HEK293 (cell line): ENCODE measurements around the gene TRAP1.

Source experiments
- CTCF ChIA-PET: fragments of 350-600 bp; formaldehyde crosslinking; extraction: SDS; loops from one replicate; lab custom pipeline; 2021; ENCODE audit warnings: antibody characterized with exemption; lab: Yijun Ruan, JAX
- POLR2A ChIA-PET: fragments of 300-600 bp; formaldehyde crosslinking; extraction: SDS; loops from one replicate; lab custom pipeline; 2020; ENCODE audit warnings: antibody characterized with exemption, inconsistent platforms; lab: Yijun Ruan, JAX
- H3K27ac ChIP-seq: fragments of 200-500 bp; sonication (Bioruptor generic); 2 replicates; pipeline ENCODE4 v1.5.1; 2014; ENCODE audit warnings: low read depth, low read length, control low read depth, inconsistent platforms; ENCODE audit errors: extremely low read depth
- H3K36me3 ChIP-seq, 2 experiments: fragments of 200-500 bp in 1 of 2; sonication (Bioruptor generic) in 1 of 2; 1 replicate in 1 of 2; 2 replicates in 1 of 2; pipeline ENCODE4 v1.5.1; 2014 to 2017; ENCODE audit warnings: inconsistent platforms in 2 of 2, low read length in 2 of 2; ENCODE audit not compliant: control insufficient read depth in 2 of 2, insufficient read depth in 1 of 2
- H3K4me1 ChIP-seq: fragments of 200-500 bp; sonication (Bioruptor generic); 2 replicates; pipeline ENCODE4 v1.5.1; 2014; ENCODE audit warnings: mild to moderate bottlenecking, low read length, inconsistent platforms; ENCODE audit not compliant: control insufficient read depth, insufficient read depth
- H3K4me3 ChIP-seq: 2 replicates; pipeline ENCODE4 v1.5.1; 2011; ENCODE audit warnings: low read depth, mild to moderate bottlenecking, control low read depth, low read length, moderate library complexity
- H3K9me3 ChIP-seq: fragments of 200-500 bp; sonication (Bioruptor generic); 2 replicates; pipeline ENCODE4 v1.5.1; 2014; ENCODE audit warnings: low read depth, low read length, inconsistent platforms; ENCODE audit not compliant: control insufficient read depth, insufficient read depth
- BCL11B ChIP-seq: fragments of 450-650 bp; formaldehyde crosslinking; IDR thresholded peaks from 2 replicates; pipeline ENCODE4 v1.5.1; 2016; ENCODE audit warnings: low read depth, missing biosample characterization, missing genetic modification characterization
- EGR2 ChIP-seq: fragments of 450-650 bp; formaldehyde crosslinking; IDR thresholded peaks from 2 replicates; pipeline ENCODE4 v1.5.1; 2016; ENCODE audit warnings: low read depth, missing biosample characterization, missing genetic modification characterization
- IKZF3 ChIP-seq: fragments of 450-650 bp; IDR thresholded peaks from 2 replicates; pipeline ENCODE4 v1.5.0; 2018; ENCODE audit warnings: missing biosample characterization, mild to moderate bottlenecking, missing genetic modification characterization, moderate library complexity
- KLF1 ChIP-seq: fragments of 450-650 bp; formaldehyde crosslinking; IDR thresholded peaks from 2 replicates; pipeline ENCODE4 v1.5.1; 2016; ENCODE audit warnings: missing biosample characterization, missing genetic modification characterization
- KLF10 ChIP-seq: fragments of 450-650 bp; IDR thresholded peaks from 2 replicates; pipeline ENCODE4 v1.5.1; 2018; ENCODE audit warnings: missing biosample characterization, mild to moderate bottlenecking, missing genetic modification characterization
- KLF8 ChIP-seq: fragments of 450-650 bp; formaldehyde crosslinking; IDR thresholded peaks from 2 replicates; pipeline ENCODE4 v1.5.1; 2016; ENCODE audit warnings: missing biosample characterization, missing genetic modification characterization
- MYNN ChIP-seq: fragments of 450-650 bp; formaldehyde crosslinking; IDR thresholded peaks from 2 replicates; pipeline ENCODE4 v1.5.1; 2016; ENCODE audit warnings: missing biosample characterization, missing genetic modification characterization, borderline replicate concordance
- SETDB1 ChIP-seq: IDR thresholded peaks from one replicate; pipeline ENCODE4 v1.6.1; 2017; ENCODE audit warnings: mild to moderate bottlenecking, low read length, moderate library complexity, mixed read lengths; ENCODE audit not compliant: insufficient read length
- ZBTB17 ChIP-seq: fragments of 450-650 bp; formaldehyde crosslinking; IDR thresholded peaks from 2 replicates; pipeline ENCODE4 v1.5.1; 2016; ENCODE audit warnings: missing biosample characterization, missing genetic modification characterization
- ZBTB8A ChIP-seq: fragments of 450-650 bp; formaldehyde crosslinking; IDR thresholded peaks from 2 replicates; pipeline ENCODE4 v1.5.1; 2016; ENCODE audit warnings: missing biosample characterization, missing genetic modification characterization
- ZFHX2 ChIP-seq: fragments of 450-650 bp; formaldehyde crosslinking; conservative IDR thresholded peaks from 2 replicates; pipeline ENCODE4 v1.5.1; 2016; ENCODE audit warnings: missing biosample characterization, missing genetic modification characterization
- ZFP41 ChIP-seq: fragments of 450-650 bp; formaldehyde crosslinking; IDR thresholded peaks from 2 replicates; pipeline ENCODE4 v1.5.1; 2016; ENCODE audit warnings: missing biosample characterization, missing genetic modification characterization, borderline replicate concordance
- ZNF311 ChIP-seq: fragments of 450-650 bp; formaldehyde crosslinking; IDR thresholded peaks from 2 replicates; pipeline ENCODE4 v1.5.1; 2017; ENCODE audit warnings: missing biosample characterization, missing genetic modification characterization, borderline replicate concordance
- ZNF433 ChIP-seq: fragments of 450-650 bp; formaldehyde crosslinking; IDR thresholded peaks from 2 replicates; pipeline ENCODE4 v1.5.1; 2016; ENCODE audit warnings: missing biosample characterization, missing genetic modification characterization, low read depth
- ZNF473 ChIP-seq: fragments of 450-650 bp; formaldehyde crosslinking; IDR thresholded peaks from 2 replicates; pipeline ENCODE4 v1.5.1; 2017; ENCODE audit warnings: missing biosample characterization, missing genetic modification characterization
- ZNF521 ChIP-seq: fragments of 450-650 bp; formaldehyde crosslinking; IDR thresholded peaks from 2 replicates; pipeline ENCODE4 v1.5.1; 2017; ENCODE audit warnings: missing biosample characterization, mild to moderate bottlenecking, missing genetic modification characterization
- ZNF560 ChIP-seq: fragments of 450-650 bp; formaldehyde crosslinking; IDR thresholded peaks from 2 replicates; pipeline ENCODE4 v1.5.1; 2017; ENCODE audit warnings: missing biosample characterization, missing genetic modification characterization, borderline replicate concordance
- ZNF629 ChIP-seq: fragments of 450-650 bp; formaldehyde crosslinking; IDR thresholded peaks from 2 replicates; pipeline ENCODE4 v1.5.1; 2017; ENCODE audit warnings: missing biosample characterization, missing genetic modification characterization
- ZNF654 ChIP-seq: fragments of 450-650 bp; formaldehyde crosslinking; IDR thresholded peaks from 2 replicates; pipeline ENCODE4 v1.5.1; 2016; ENCODE audit warnings: low read depth, missing biosample characterization, missing genetic modification characterization
- ZNF664 ChIP-seq: fragments of 450-650 bp; formaldehyde crosslinking; IDR thresholded peaks from 2 replicates; pipeline ENCODE4 v1.5.1; 2016; ENCODE audit warnings: missing biosample characterization, missing genetic modification characterization
- ZNF791 ChIP-seq: fragments of 450-650 bp; formaldehyde crosslinking; IDR thresholded peaks from 2 replicates; pipeline ENCODE4 v1.5.1; 2016; ENCODE audit warnings: missing biosample characterization, missing genetic modification characterization
- TF ChIP-seq, protein P1 (sequence below): fragments of 450-650 bp; formaldehyde crosslinking; conservative IDR thresholded peaks from 2 replicates; pipeline ENCODE4 v1.5.1; 2016; ENCODE audit warnings: low read depth, missing biosample characterization, missing genetic modification characterization
- TF ChIP-seq, protein P2 (sequence below): fragments of 450-650 bp; formaldehyde crosslinking; IDR thresholded peaks from 2 replicates; pipeline ENCODE4 v1.5.1; 2016; ENCODE audit warnings: missing biosample characterization, missing genetic modification characterization
- TF ChIP-seq, protein P3 (sequence below): fragments of 450-650 bp; formaldehyde crosslinking; IDR thresholded peaks from 2 replicates; pipeline ENCODE4; 2016; ENCODE audit warnings: missing biosample characterization, missing genetic modification characterization
- TF ChIP-seq, protein P4 (sequence below): fragments of 450-650 bp; formaldehyde crosslinking; IDR thresholded peaks from 2 replicates; pipeline ENCODE4 v1.5.1; 2017; ENCODE audit warnings: missing biosample characterization, missing genetic modification characterization
- TF ChIP-seq, protein P5 (sequence below): fragments of 450-650 bp; formaldehyde crosslinking; optimal IDR thresholded peaks from 2 replicates; pipeline ENCODE3; 2016; ENCODE audit warnings: missing biosample characterization, mild to moderate bottlenecking, missing genetic modification characterization
- TF ChIP-seq, protein P6 (sequence below): sonication (generic); formaldehyde crosslinking; IDR thresholded peaks from 2 replicates; pipeline ENCODE4 v1.8.1; 2022; ENCODE audit warnings: mild to moderate bottlenecking, moderate library complexity, missing genetic modification reagents

The TRAP1 gene

DNA sequence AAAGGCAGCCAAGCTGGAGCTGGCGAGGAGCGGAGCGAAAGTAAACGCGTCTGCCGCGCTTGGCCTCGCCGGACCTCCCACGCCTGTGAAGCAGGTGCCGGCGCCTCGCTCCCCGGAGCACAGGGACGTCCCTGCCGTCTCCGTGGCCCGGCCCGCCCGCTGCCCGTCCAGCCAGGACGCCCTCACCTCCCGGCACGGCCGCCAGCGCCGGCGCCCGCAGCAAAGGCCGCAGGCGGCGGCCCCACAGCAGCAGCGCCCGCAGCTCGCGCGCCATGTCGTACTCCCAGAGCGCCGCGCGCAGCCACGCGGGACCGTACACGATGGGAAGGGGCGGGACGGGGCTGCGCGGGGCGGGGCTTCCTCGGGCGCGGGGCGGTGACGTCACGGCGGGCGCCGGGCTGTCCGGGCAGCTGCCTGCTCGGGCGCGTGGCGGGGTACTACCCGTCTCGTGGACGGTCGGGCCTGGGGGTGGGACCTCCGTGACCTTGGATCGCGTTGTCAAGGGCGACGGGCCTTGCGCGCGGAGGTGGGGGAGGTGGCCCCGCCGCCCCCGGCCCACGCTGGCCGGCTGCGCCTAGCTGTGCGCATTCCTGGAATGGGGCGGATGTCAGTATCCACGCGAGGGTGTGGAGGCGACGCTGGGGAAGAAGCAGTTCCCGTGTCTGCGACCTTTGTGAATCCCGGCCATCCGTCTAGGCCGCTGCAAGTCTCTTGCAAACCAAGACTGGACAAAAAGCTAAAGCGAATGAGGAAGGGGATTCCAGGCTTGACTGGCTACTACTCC, at the start of gene TRAP1:
TRAP1 (minus strand) TSS at position 290 of the 784 bp plus-strand sequence; CDS start at position 274, 16 bp downstream.
- peak within 1 kb of the TSS; percentile 68 for H3K4me3 ChIP-seq
- POLR2A ChIA-PET, result interaction anchor here (0.6 to 1.6 kb wide), 6 partner anchors 27 to 378 kb away, joined by 3 to 6 read pairs (median 4); no protein-coding TSS in a partner anchor
- H3K36me3 ChIP-seq, result peaks cover 4 to 23% of the 10 kb centered on the region in 2 experiments; a peak in 2 of 3 replicates
- peak within 1 kb of the TSS; percentile 80 for H3K27ac ChIP-seq
- no peaks in the 10 kb centered on the region for H3K4me1 ChIP-seq
- CTCF ChIA-PET, result no interaction called here
- H3K9me3 ChIP-seq, result no peaks in the 10 kb centered on the region
- TF ChIP-seq ZNF629 (tag by site-specific recombination), result peak; percentile 66
- TF ChIP-seq ZNF664 (tag by site-specific recombination), result no peak
- no peak for TF ChIP-seq ZNF433
- TF ChIP-seq, protein P1, sequence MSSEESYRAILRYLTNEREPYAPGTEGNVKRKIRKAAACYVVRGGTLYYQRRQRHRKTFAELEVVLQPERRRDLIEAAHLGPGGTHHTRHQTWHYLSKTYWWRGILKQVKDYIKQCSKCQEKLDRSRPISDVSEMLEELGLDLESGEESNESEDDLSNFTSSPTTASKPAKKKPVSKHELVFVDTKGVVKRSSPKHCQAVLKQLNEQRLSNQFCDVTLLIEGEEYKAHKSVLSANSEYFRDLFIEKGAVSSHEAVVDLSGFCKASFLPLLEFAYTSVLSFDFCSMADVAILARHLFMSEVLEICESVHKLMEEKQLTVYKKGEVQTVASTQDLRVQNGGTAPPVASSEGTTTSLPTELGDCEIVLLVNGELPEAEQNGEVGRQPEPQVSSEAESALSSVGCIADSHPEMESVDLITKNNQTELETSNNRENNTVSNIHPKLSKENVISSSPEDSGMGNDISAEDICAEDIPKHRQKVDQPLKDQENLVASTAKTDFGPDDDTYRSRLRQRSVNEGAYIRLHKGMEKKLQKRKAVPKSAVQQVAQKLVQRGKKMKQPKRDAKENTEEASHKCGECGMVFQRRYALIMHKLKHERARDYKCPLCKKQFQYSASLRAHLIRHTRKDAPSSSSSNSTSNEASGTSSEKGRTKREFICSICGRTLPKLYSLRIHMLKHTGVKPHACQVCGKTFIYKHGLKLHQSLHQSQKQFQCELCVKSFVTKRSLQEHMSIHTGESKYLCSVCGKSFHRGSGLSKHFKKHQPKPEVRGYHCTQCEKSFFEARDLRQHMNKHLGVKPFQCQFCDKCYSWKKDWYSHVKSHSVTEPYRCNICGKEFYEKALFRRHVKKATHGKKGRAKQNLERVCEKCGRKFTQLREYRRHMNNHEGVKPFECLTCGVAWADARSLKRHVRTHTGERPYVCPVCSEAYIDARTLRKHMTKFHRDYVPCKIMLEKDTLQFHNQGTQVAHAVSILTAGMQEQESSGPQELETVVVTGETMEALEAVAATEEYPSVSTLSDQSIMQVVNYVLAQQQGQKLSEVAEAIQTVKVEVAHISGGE, result 0 out of 2 replicates have a peak, but pooled peaks have one; percentile 32
- TF ChIP-seq ZFHX2 (tag by site-specific recombination), result peak; percentile 81
- no peak for TF ChIP-seq ZNF311 (tag by site-specific recombination)
- TF ChIP-seq, protein P2, sequence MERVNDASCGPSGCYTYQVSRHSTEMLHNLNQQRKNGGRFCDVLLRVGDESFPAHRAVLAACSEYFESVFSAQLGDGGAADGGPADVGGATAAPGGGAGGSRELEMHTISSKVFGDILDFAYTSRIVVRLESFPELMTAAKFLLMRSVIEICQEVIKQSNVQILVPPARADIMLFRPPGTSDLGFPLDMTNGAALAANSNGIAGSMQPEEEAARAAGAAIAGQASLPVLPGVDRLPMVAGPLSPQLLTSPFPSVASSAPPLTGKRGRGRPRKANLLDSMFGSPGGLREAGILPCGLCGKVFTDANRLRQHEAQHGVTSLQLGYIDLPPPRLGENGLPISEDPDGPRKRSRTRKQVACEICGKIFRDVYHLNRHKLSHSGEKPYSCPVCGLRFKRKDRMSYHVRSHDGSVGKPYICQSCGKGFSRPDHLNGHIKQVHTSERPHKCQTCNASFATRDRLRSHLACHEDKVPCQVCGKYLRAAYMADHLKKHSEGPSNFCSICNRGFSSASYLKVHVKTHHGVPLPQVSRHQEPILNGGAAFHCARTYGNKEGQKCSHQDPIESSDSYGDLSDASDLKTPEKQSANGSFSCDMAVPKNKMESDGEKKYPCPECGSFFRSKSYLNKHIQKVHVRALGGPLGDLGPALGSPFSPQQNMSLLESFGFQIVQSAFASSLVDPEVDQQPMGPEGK (tag by site-specific recombination), result peak; percentile 59
- no peak for TF ChIP-seq ZNF521 (tag by site-specific recombination)
- no peak for TF ChIP-seq SETDB1
- 0 out of 2 replicates have a peak, but pooled peaks have one; percentile 54 for TF ChIP-seq KLF10 (tag by site-specific recombination)
- TF ChIP-seq IKZF3 (tag by site-specific recombination), result 0 out of 2 replicates have a peak, but pooled peaks have one; percentile 17
- TF ChIP-seq ZNF791, result no peak
- TF ChIP-seq, protein P3, sequence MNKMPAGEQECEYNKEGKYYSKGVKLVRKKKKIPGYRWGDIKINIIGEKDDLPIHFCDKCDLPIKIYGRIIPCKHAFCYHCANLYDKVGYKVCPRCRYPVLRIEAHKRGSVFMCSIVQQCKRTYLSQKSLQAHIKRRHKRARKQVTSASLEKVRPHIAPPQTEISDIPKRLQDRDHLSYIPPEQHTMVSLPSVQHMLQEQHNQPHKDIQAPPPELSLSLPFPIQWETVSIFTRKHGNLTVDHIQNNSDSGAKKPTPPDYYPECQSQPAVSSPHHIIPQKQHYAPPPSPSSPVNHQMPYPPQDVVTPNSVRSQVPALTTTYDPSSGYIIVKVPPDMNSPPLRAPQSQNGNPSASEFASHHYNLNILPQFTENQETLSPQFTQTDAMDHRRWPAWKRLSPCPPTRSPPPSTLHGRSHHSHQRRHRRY (tag by site-specific recombination), result no peak
- TF ChIP-seq, protein P4, sequence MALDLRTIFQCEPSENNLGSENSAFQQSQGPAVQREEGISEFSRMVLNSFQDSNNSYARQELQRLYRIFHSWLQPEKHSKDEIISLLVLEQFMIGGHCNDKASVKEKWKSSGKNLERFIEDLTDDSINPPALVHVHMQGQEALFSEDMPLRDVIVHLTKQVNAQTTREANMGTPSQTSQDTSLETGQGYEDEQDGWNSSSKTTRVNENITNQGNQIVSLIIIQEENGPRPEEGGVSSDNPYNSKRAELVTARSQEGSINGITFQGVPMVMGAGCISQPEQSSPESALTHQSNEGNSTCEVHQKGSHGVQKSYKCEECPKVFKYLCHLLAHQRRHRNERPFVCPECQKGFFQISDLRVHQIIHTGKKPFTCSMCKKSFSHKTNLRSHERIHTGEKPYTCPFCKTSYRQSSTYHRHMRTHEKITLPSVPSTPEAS (tag by site-specific recombination), result peak; percentile 43; the same call in 1 of the 2 replicates
- TF ChIP-seq, protein P5, sequence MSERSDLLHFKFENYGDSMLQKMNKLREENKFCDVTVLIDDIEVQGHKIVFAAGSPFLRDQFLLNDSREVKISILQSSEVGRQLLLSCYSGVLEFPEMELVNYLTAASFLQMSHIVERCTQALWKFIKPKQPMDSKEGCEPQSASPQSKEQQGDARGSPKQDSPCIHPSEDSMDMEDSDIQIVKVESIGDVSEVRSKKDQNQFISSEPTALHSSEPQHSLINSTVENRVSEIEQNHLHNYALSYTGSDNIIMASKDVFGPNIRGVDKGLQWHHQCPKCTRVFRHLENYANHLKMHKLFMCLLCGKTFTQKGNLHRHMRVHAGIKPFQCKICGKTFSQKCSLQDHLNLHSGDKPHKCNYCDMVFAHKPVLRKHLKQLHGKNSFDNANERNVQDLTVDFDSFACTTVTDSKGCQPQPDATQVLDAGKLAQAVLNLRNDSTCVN (tag by site-specific recombination), result peak; percentile 56
- TF ChIP-seq ZBTB17 (tag by site-specific recombination), result 0 out of 2 replicates have a peak, but pooled peaks have one; percentile 4
- TF ChIP-seq, protein P6, sequence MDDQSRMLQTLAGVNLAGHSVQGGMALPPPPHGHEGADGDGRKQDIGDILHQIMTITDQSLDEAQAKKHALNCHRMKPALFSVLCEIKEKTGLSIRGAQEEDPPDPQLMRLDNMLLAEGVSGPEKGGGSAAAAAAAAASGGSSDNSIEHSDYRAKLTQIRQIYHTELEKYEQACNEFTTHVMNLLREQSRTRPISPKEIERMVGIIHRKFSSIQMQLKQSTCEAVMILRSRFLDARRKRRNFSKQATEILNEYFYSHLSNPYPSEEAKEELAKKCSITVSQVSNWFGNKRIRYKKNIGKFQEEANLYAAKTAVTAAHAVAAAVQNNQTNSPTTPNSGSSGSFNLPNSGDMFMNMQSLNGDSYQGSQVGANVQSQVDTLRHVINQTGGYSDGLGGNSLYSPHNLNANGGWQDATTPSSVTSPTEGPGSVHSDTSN (CRISPR knock-in tag), result 0 out of 2 replicates have a peak, but pooled peaks have one; percentile 20
- TF ChIP-seq ZNF654 (tag by site-specific recombination), result no peak
- TF ChIP-seq KLF1, result peak; percentile 46
- peak; percentile 81 for TF ChIP-seq ZBTB8A (tag by site-specific recombination)
- TF ChIP-seq MYNN (tag by site-specific recombination), result no peak
- no peak for TF ChIP-seq ZNF560 (tag by site-specific recombination)
- TF ChIP-seq ZNF473, result no peak
- TF ChIP-seq EGR2 (tag by site-specific recombination), result peak; percentile 52
- TF ChIP-seq BCL11B (tag by site-specific recombination), result 0 out of 2 replicates have a peak, but pooled peaks have one; percentile 49
- TF ChIP-seq ZFP41 (tag by site-specific recombination), result no peak
- peak; percentile 53; the same call in 1 of the 2 replicates for TF ChIP-seq KLF8 (tag by site-specific recombination)
